Activated naive CD8-positive, alpha-beta T cell (primary cell): ENCODE data around the gene CA7.
A peak's percentile ranks its signal among the peaks of the same experiment; 100 is the strongest.

ENCODE experiments used
- H3K27ac Mint-ChIP-seq: one replicate; pipeline ENCODE4 v1.8.0; 2021; ENCODE audit warnings: mixed read lengths
- H3K27me3 Mint-ChIP-seq: one replicate; pipeline ENCODE4 v1.8.0; 2021; ENCODE audit warnings: mixed read lengths
- H3K36me3 Mint-ChIP-seq: one replicate; pipeline ENCODE4 v1.8.0; 2021; ENCODE audit warnings: mixed read lengths
- H3K4me1 Mint-ChIP-seq: one replicate; pipeline ENCODE4 v1.8.0; 2021; ENCODE audit warnings: low read depth, mixed read lengths
- H3K4me3 Mint-ChIP-seq: one replicate; pipeline ENCODE4 v1.8.0; 2021; ENCODE audit warnings: mild to moderate bottlenecking, mixed read lengths
- H3K9me3 Mint-ChIP-seq: one replicate; pipeline ENCODE4 v1.8.0; 2021; ENCODE audit warnings: low read depth, mixed read lengths

The CA7 gene

DNA sequence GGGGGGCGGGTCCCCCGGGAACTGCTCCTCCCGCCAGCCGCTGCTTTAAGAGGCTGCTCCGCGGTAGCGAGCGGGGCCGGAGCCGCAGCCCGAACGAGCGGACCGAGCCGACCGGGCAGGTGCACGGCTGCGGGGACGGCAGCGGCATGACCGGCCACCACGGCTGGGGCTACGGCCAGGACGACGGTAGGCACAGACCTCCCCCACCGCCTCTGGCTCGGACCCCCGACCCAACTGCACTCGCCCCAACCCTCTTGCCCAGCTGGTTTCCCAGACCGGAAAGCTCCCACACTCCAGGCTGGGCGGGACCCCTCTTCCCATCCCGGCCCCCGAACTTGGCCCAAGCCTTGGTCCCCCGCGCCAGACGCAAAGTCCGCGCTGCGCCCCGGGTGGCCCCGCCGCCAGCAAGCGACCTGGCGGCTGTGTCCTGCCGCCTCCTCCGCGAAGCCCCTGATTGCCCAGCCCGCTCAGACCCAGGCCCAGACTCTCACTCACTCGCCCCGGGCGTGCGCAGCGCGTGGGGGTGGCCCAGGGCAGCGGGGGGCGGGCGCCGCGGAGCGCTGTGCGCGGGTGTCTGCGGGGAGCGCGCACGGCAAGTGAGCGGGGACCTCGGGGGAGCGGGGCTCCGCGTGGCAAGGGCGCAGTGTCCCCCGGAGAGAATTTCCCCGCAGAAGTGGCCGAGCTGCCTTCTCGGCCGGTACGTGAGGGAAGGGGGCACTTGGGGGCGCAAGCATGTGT, at the start of gene CA7:
CA7 (plus strand) TSS at position 73 of the 738 bp plus-strand sequence; CDS start at position 147, 74 bp downstream.
- no peak within 1 kb of the TSS for H3K27ac Mint-ChIP-seq
- H3K27me3 Mint-ChIP-seq: peaks cover 26% of the 10 kb centered on the region
- H3K36me3 Mint-ChIP-seq: no peaks in the 10 kb centered on the region
- no peaks in the 10 kb centered on the region for H3K9me3 Mint-ChIP-seq
- peak within 1 kb of the TSS; percentile 80 for H3K4me3 Mint-ChIP-seq
- peaks cover 4% of the 10 kb centered on the region for H3K4me1 Mint-ChIP-seq

GRCh38 chr16:66798161-66798560, 46.1 kb upstream of the CA7 start:
- Mint-ChIP-seq H3K27me3 (no peaks in the 10 kb centered on the region), H3K4me3 (no peak overlapping the region), H3K27ac (no peak overlapping the region), H3K9me3 (no peaks in the 10 kb centered on the region), H3K36me3 (no peaks in the 10 kb centered on the region), H3K4me1 (no peaks in the 10 kb centered on the region)

DNA sequence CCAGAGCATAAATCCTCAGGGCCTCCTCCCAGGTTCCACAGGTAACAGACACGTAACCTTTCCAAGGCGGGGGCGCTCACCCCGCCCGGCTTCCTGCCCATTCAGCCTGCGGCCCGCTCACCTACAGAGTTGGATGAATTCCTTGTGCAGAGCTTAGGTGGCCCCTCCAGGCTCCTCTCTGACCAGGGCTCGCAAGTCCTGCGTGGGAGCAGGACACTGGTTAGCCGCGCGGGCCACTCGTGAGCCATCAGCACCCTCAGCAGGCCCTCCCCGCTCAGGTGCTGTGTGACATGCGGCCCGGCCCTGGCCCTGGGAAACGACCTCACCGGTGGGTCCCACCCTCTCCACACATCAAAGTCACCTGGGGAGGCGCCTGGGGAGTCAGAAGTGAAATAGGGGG, 43.4 kb upstream of the CA7 start:
- Mint-ChIP-seq H3K9me3 (no peaks in the 10 kb centered on the region), H3K36me3 (peaks cover 9% of the 10 kb centered on the region)

DNA sequence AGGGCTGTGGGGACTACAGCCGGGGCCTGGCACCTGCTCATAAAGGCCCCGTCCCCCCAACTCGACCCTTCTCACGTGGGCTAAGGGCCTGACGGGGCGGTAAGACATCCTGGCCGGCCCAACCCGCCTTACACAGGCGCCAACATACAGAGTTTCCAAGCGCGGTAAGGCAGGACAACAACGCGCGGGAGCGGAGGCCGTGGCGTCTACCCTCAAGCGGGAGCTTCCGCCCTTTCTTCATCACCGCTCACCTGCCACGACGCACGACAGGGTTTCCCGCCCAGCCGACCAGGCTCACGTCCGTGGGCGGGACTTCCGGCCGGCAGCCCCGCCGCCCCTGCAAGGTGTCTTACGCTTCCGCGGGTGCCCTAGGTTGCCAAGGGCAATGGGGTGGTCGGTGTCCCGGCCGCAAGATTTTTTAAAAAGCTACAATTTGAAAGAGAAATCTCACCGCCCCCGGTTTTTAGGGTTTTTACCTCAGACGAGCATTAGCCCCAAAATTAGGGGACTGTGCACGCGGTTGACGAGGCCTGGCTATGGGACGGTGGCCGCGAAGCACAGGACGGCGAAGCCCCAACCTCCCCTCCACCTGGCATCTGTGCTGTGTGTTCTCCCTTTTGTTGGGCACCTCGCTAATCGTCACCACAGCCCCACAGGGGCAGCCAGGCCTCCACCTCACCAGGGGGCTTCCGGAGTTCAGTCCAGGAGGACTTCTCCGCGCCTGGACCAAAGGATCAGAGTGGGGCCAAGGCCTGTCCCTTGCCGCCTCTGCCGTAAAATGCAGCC, 42.7 kb upstream of the CA7 start, which contains the start of gene TERB1:
TERB1 (minus strand) TSS at position 265 of the 786 bp plus-strand sequence. CDS start 4,786 bp downstream, outside the sequence.
- H3K4me3 Mint-ChIP-seq: no peak within 1 kb of the TSS
- H3K27ac Mint-ChIP-seq: no peak within 1 kb of the TSS
- no peaks in the 10 kb centered on the region for H3K4me1 Mint-ChIP-seq
- H3K36me3 Mint-ChIP-seq: peaks cover 9% of the 10 kb centered on the region
- no peaks in the 10 kb centered on the region for H3K27me3 Mint-ChIP-seq
- no peaks in the 10 kb centered on the region for H3K9me3 Mint-ChIP-seq

More for the DNA sequence above, 43.4 kb upstream of the CA7 start:
- Mint-ChIP-seq H3K27me3 (no peaks in the 10 kb centered on the region), H3K4me3 (no peak overlapping the region), H3K27ac (no peak overlapping the region), H3K4me1 (no peaks in the 10 kb centered on the region)

- no peaks in the 10 kb centered on the region for H3K9me3 Mint-ChIP-seq
- no peaks in the 10 kb centered on the region for H3K4me1 Mint-ChIP-seq
- no peak overlapping the region for H3K4me3 Mint-ChIP-seq
- H3K27ac Mint-ChIP-seq: no peak overlapping the region
- H3K27me3 Mint-ChIP-seq: no peaks in the 10 kb centered on the region
- peaks cover 9% of the 10 kb centered on the region for H3K36me3 Mint-ChIP-seq
These were observed 42.1 kb upstream of the CA7 start for GRCh38 chr16:66802159-66802558.

DNA sequence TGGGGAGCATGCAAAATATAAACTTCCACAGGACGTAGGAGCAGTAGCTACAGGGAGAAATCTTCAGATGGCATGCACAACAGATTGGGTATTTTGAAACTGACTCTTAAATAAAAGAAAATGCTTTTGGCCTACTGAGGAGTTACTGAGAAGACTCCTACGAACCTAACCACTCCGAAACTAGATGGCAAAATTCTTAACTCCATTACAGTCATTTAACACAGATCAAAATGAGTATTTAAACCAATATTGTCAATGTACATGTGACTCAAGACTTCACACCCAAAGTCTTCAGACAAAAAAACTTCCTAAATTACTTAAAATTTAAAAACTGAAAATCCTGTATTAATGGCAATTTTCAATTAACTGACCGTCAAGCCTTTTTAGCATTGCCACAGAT, 34.4 kb upstream of the CA7 start:
- Mint-ChIP-seq H3K4me1 (no peaks in the 10 kb centered on the region), H3K27me3 (no peaks in the 10 kb centered on the region), H3K27ac (no peak overlapping the region), H3K4me3 (no peak overlapping the region), H3K9me3 (no peaks in the 10 kb centered on the region), H3K36me3 (peaks cover 5% of the 10 kb centered on the region)

DNA sequence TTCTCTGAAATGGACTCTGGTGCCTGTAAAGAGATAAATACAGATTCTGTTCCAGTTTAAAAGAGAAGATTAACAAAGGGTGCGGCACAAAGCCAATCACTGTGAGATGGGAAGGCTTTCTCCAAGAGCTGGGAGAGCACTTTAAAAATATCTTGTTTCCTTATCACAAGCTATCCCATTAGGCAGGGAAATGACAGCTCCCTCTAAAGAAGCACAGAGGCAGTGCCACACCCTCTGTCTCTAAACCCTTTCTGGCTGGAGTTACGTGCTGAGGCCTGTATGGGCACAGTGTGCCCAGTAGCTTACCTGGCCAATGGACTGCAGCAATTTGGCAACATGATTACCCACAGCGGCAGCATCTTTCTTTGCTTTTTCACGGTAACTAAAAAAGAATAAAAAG, 33.8 kb upstream of the CA7 start:
- Mint-ChIP-seq H3K27me3 (no peaks in the 10 kb centered on the region), H3K36me3 (no peaks in the 10 kb centered on the region), H3K4me1 (no peaks in the 10 kb centered on the region), H3K9me3 (no peaks in the 10 kb centered on the region), H3K4me3 (no peak overlapping the region), H3K27ac (no peak overlapping the region)

DNA sequence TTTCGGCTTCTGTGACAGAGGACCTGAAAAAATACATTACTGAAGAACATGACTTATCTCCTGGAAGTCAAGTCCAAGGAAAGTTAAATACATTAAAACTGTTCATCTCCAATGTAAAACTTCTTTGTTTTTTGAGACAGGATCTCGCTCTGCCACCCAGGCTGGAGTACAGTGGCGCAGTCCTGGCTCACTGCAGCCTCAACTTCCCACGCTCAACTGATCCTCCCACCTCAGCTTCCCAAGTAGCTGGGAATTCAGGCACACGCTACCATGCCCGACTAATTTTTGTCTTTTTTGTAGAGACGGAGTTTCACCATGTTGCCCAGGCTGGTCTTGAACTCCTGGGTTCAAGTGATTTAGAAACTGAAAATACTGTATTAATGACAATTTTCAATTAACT, 33.2 kb upstream of the CA7 start:
- H3K27ac Mint-ChIP-seq: no peak overlapping the region
- H3K9me3 Mint-ChIP-seq: no peaks in the 10 kb centered on the region
- H3K4me1 Mint-ChIP-seq: no peaks in the 10 kb centered on the region
- no peak overlapping the region for H3K4me3 Mint-ChIP-seq
- no peaks in the 10 kb centered on the region for H3K27me3 Mint-ChIP-seq
- no peaks in the 10 kb centered on the region for H3K36me3 Mint-ChIP-seq

DNA sequence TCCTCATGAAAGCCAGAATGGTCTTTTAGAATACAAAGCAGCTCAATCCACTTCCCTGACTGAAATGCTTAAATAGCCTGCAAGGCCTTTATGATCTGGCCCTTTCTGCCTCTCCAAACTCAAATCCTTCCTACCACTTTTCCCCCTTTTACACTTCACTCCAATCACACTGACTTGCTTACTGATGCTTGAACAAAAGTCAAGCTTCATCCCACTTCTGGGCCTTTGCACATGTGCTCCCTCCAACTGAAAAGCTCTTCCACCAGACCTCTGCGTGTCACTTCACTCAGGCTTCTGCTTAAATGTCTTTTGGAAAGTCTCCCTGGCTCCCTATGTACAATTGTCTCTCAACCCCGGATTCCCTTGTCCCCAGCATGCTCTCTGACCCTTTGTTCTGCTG, 29.5 kb upstream of the CA7 start:
- Mint-ChIP-seq H3K27me3 (no peaks in the 10 kb centered on the region), H3K36me3 (peaks cover 2% of the 10 kb centered on the region), H3K27ac (peak overlapping the region; percentile 13), H3K4me3 (no peak overlapping the region), H3K9me3 (no peaks in the 10 kb centered on the region), H3K4me1 (no peaks in the 10 kb centered on the region)

DNA sequence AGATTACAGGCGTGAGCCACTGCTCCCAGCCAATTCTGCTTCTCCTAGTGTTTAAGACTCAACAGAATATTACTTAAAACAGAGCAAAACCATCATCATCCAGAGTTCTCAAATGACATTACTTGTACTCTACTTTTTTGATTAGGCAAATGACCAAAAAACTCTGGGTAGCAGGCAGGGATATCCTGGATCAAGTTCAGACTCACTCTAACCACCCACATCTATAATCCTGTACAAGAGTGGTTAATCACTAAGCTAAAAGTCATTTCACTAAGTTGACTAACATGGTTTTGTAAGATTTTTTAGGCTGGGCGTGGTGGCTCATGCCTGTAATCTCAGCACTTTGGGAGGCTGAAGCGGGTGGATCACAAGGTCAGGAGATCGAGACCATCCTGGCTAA, 20.2 kb upstream of the CA7 start:
- Mint-ChIP-seq H3K27ac (no peak overlapping the region), H3K27me3 (no peaks in the 10 kb centered on the region), H3K9me3 (no peaks in the 10 kb centered on the region), H3K4me1 (peaks cover 30% of the 10 kb centered on the region), H3K36me3 (peaks cover 12% of the 10 kb centered on the region), H3K4me3 (no peak overlapping the region)

GRCh38 chr16:66830422-66831404, 13.5 kb upstream of the CA7 start, which contains the start of gene NAE1:
Gene NAE1, minus strand, starts transcription at chr16:66830976. Its CDS starts 77 bp downstream, at chr16:66830899.
- peak within 1 kb of the TSS; percentile 81 for H3K27ac Mint-ChIP-seq
- H3K36me3 Mint-ChIP-seq: peaks cover 7% of the 10 kb centered on the region
- peak within 1 kb of the TSS; percentile 85 for H3K4me3 Mint-ChIP-seq
- H3K27me3 Mint-ChIP-seq: no peaks in the 10 kb centered on the region
- H3K4me1 Mint-ChIP-seq: peaks cover 31% of the 10 kb centered on the region
- no peaks in the 10 kb centered on the region for H3K9me3 Mint-ChIP-seq

DNA sequence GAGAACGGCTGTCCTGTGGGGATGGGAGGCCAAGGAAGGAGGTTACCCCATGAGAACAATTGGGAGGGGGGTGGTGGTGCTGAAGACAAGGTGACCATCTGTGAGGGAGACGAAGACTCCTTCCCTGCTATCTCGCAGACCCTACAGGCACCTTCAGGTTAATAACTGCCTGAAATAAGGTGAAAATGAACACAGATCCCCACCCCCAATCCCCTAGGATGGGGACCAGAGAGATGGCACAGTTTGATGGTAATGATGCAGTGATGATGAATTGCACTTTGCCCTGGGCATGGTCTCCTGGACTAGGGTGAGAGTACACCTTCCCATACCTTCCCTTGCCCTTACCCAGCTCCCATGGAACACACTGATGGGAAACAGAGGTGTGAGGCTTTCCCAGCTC, 12.0 kb upstream of the CA7 start:
- Mint-ChIP-seq H3K36me3 (no peaks in the 10 kb centered on the region), H3K4me3 (no peak overlapping the region), H3K27me3 (no peaks in the 10 kb centered on the region), H3K4me1 (peaks cover 23% of the 10 kb centered on the region), H3K9me3 (no peaks in the 10 kb centered on the region), H3K27ac (no peak overlapping the region)

DNA sequence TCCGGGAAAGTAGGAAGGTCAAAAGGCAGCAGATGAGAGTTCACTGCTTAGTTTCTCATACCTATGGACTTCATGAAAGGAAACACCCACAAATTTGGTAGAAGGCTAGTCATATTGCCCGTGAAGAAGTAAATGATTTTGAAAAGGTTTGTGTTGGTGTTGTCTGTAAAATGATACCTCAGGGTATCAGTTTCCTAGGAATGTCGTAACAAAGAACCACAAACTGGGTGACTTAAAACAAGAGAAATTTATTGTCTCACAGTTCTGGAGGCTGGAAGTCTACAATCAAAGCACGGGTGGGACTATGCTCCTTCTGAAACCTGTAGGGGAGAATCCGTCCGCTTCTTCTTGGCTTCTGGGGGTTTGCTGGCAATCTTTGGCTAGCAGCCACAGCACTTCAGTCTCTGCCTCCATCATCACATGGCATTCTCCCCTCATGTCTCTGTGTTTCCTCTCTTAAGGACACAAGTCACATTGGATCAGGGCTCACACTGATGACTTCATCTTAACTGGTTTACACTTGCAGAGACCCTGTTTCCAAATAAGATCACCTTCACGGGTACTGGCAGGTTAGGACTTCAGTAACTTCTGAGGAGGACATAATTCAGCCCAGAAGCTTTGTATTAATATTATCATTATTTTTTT, 11.4 kb upstream of the CA7 start:
- no peak overlapping the region for H3K4me3 Mint-ChIP-seq
- H3K4me1 Mint-ChIP-seq: peaks cover 19% of the 10 kb centered on the region
- no peak overlapping the region for H3K27ac Mint-ChIP-seq
- H3K9me3 Mint-ChIP-seq: no peaks in the 10 kb centered on the region
- H3K27me3 Mint-ChIP-seq: no peaks in the 10 kb centered on the region
- H3K36me3 Mint-ChIP-seq: peaks cover 2% of the 10 kb centered on the region

- Mint-ChIP-seq H3K27me3 (peaks cover 3% of the 10 kb centered on the region), H3K4me3 (no peak overlapping the region), H3K4me1 (peaks cover 2% of the 10 kb centered on the region), H3K9me3 (no peaks in the 10 kb centered on the region), H3K27ac (no peak overlapping the region), H3K36me3 (peaks cover 2% of the 10 kb centered on the region)
These were observed 9.5 kb upstream of the CA7 start for GRCh38 chr16:66834746-66835145.
